Ectodermal cell (in vitro differentiated cells): Measurements from ENCODE around the gene SCYL3.
"Not testable (repeated sequence)": the region's sequence is repeated elsewhere in the genome, so short reads cannot be mapped to it uniquely, and the experiment has no call there.

ENCODE experiments used
- H3K27ac ChIP-seq: 2 replicates; pipeline ENCODE4 v1.7.0; 2013; ENCODE audit warnings: mild to moderate bottlenecking, low read depth, low read length; ENCODE audit not compliant: insufficient read depth, poor library complexity, severe bottlenecking
- H3K27me3 ChIP-seq: 2 replicates; pipeline ENCODE4 v1.7.0; 2013; ENCODE audit warnings: mild to moderate bottlenecking, low read length; ENCODE audit not compliant: insufficient read depth, control insufficient read depth, poor library complexity, severe bottlenecking
- H3K36me3 ChIP-seq: one replicate; pipeline ENCODE4 v1.7.0; 2013; ENCODE audit warnings: low read length; ENCODE audit not compliant: control insufficient read depth, insufficient read depth
- H3K4me1 ChIP-seq: one replicate; pipeline ENCODE4 v1.7.0; 2013; ENCODE audit warnings: low read length; ENCODE audit not compliant: control insufficient read depth, insufficient read depth
- H3K4me3 ChIP-seq: 2 replicates; pipeline ENCODE4 v1.7.0; 2013; ENCODE audit warnings: low read depth, low read length, control low read depth; ENCODE audit not compliant: insufficient read depth
- H3K9me3 ChIP-seq: 2 replicates; pipeline ENCODE4 v1.7.0; 2013; ENCODE audit warnings: mild to moderate bottlenecking, low read length, moderate library complexity; ENCODE audit not compliant: control insufficient read depth
- WGBS, 2 experiments: methylation state at CpG; one replicate each; pipeline ENCODE4 v1.1.7; 2013; ENCODE audit warnings: missing lambda C conversion rate in 2 of 2; 5-methylcytosine and 5-hydroxymethylcytosine counted together

The SCYL3 gene

DNA sequence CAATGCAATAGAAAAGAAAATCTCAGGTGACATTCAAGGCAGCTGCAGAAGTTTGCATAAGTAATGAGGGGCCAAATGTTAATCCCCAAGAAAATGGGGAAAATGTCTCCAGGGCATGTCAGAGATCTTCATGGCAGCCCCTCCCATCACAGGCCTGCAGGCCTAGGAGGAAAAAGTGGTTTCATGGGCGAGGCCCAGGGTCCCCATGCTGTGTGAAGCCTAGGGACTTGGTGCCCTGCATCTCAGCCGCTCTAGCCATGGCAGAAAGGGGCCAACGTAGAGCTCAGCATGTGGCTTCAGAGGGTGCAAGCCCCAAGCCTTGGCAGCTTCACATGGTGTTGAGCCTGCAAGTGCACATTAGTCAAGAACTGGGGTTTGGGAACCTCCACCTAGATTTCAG is 21.7 kb downstream of the SCYL3 start:
- WGBS, 2 experiments = 92 to 95% methylated on average over 3 of the region's 3 CpGs
- H3K36me3 ChIP-seq = peaks cover 41% of the 10 kb centered on the region
- H3K27ac ChIP-seq, H3K27me3 ChIP-seq, H3K9me3 ChIP-seq, H3K4me1 ChIP-seq, H3K4me3 ChIP-seq: not testable (repeated sequence)

- Histone ChIP-seq H3K4me1 (no peaks in the 10 kb centered on the region), H3K27ac (no peak overlapping the region), H3K9me3 (no peaks in the 10 kb centered on the region), H3K36me3 (peaks cover 45% of the 10 kb centered on the region), H3K4me3 (no peak overlapping the region), H3K27me3 (no peaks in the 10 kb centered on the region)
- 91 to 100% methylated on average over 1 of the region's 1 CpG for WGBS, 2 experiments
Measured at GRCh38 chr1:169869426-169869825, 24.3 kb downstream of the SCYL3 start.

GRCh38 chr1:169868978-169869377 is 24.7 kb downstream of the SCYL3 start:
- Histone ChIP-seq H3K27ac (no peak overlapping the region), H3K4me3 (no peak overlapping the region), H3K9me3 (no peaks in the 10 kb centered on the region), H3K4me1 (no peaks in the 10 kb centered on the region), H3K27me3 (no peaks in the 10 kb centered on the region), H3K36me3 (peaks cover 41% of the 10 kb centered on the region)
- WGBS, 2 experiments = 96 to 97% methylated on average over 2 of the region's 2 CpGs

GRCh38 chr1:169867012-169867675 is 26.6 kb downstream of the SCYL3 start:
- H3K27me3 ChIP-seq = no peaks in the 10 kb centered on the region
- H3K9me3 ChIP-seq = no peaks in the 10 kb centered on the region
- H3K36me3 ChIP-seq = peaks cover 31% of the 10 kb centered on the region
- WGBS, 2 experiments = 91 to 93% methylated on average over 2 to 4 of the region's 4 CpGs
- no peak overlapping the region for H3K27ac ChIP-seq
- no peaks in the 10 kb centered on the region for H3K4me1 ChIP-seq
- no peak overlapping the region for H3K4me3 ChIP-seq

DNA sequence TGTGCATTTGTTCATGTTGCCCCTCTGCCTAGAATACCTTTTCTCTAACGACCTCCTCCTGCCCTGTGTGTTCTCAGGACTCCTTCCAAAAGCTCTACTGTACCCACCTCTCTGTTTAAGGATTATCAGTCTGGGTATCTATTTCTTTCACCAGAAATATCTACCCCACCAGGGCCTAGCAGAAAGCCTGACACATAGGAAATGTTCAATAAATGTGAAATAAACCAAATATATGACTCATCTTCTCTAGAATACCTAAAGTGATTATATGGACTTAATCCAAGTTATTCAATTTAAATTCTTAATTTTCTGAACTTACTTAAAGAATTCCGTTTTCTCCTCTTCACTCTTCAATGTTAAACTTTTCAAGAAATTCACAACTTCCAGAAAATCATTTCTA is 27.1 kb downstream of the SCYL3 start:
- no peaks in the 10 kb centered on the region for H3K9me3 ChIP-seq
- no peak overlapping the region for H3K27ac ChIP-seq
- H3K36me3 ChIP-seq = peaks cover 31% of the 10 kb centered on the region
- H3K4me1 ChIP-seq = no peaks in the 10 kb centered on the region
- H3K27me3 ChIP-seq = no peaks in the 10 kb centered on the region
- no peak overlapping the region for H3K4me3 ChIP-seq
- WGBS, 2 experiments = 93 to 97% methylated on average over 2 of the region's 2 CpGs

GRCh38 chr1:169864531-169864930 is 29.2 kb downstream of the SCYL3 start:
- H3K9me3 ChIP-seq, H3K4me1 ChIP-seq, H3K27ac ChIP-seq, H3K27me3 ChIP-seq, H3K4me3 ChIP-seq: not testable (repeated sequence)
- 95 to 96% methylated on average over 10 of the region's 10 CpGs for WGBS, 2 experiments
- H3K36me3 ChIP-seq = peaks cover 29% of the 10 kb centered on the region

GRCh38 chr1:169860750-169861149 is 32.9 kb downstream of the SCYL3 start:
- Histone ChIP-seq H3K4me1 (no peaks in the 10 kb centered on the region), H3K9me3 (no peaks in the 10 kb centered on the region), H3K4me3 (no peak overlapping the region), H3K27me3 (no peaks in the 10 kb centered on the region), H3K36me3 (peaks cover 32% of the 10 kb centered on the region), H3K27ac (no peak overlapping the region)

- Histone ChIP-seq H3K4me1 (no peaks in the 10 kb centered on the region), H3K27ac (no peak overlapping the region), H3K4me3 (no peak overlapping the region), H3K27me3 (no peaks in the 10 kb centered on the region), H3K36me3 (peaks cover 30% of the 10 kb centered on the region), H3K9me3 (no peaks in the 10 kb centered on the region)
- 92 to 97% methylated on average over 1 of the region's 1 CpG for WGBS, 2 experiments
Measured at GRCh38 chr1:169860187-169860586, 33.5 kb downstream of the SCYL3 start.

GRCh38 chr1:169859001-169859400 is 34.7 kb downstream of the SCYL3 start:
- 94 to 98% methylated on average over 4 of the region's 4 CpGs for WGBS, 2 experiments
- H3K27me3 ChIP-seq = no peaks in the 10 kb centered on the region
- H3K9me3 ChIP-seq = no peaks in the 10 kb centered on the region
- no peak overlapping the region for H3K27ac ChIP-seq
- no peaks in the 10 kb centered on the region for H3K4me1 ChIP-seq
- H3K4me3 ChIP-seq = no peak overlapping the region
- peaks cover 39% of the 10 kb centered on the region for H3K36me3 ChIP-seq

GRCh38 chr1:169858467-169858866 is 35.2 kb downstream of the SCYL3 start:
- H3K9me3 ChIP-seq = no peaks in the 10 kb centered on the region
- 97% methylated on average over 2 to 3 of the region's 3 CpGs for WGBS, 2 experiments
- no peaks in the 10 kb centered on the region for H3K27me3 ChIP-seq
- no peak overlapping the region for H3K4me3 ChIP-seq
- H3K27ac ChIP-seq = no peak overlapping the region
- H3K4me1 ChIP-seq = no peaks in the 10 kb centered on the region
- H3K36me3 ChIP-seq = peaks cover 39% of the 10 kb centered on the region

DNA sequence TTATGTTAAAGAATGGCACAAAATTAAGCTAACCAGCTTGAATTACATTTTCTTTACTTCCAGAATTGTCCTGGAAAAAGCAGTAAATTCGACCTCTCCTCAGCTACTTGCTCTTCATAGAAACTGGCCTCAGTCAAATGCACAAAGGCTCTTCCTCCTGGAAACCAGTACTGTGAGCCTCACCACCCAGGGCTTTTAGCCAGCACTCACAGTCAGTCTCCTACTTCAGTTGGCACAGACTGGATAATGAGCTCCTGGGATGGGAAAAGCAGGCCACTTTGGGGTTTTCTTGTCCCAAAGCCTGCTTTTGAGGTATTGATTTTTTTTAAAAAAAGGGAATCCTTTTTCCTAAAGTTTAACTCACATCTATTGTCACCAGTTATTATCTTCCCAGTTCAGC is 40.4 kb downstream of the SCYL3 start:
- peaks cover 26% of the 10 kb centered on the region for H3K36me3 ChIP-seq
- H3K4me1 ChIP-seq = no peaks in the 10 kb centered on the region
- no peaks in the 10 kb centered on the region for H3K9me3 ChIP-seq
- H3K27ac ChIP-seq = no peak overlapping the region
- H3K4me3 ChIP-seq = no peak overlapping the region
- H3K27me3 ChIP-seq = no peaks in the 10 kb centered on the region
- 81 to 90% methylated on average over 1 of the region's 1 CpG for WGBS, 2 experiments
